Activated CD8-positive, alpha-beta memory T cell treated with anti-CD3 and anti-CD28 coated beads, Interleukin-2, amount 50 U/mL, for 1 hour (primary cell): ENCODE results near the gene PRPF40A.
A peak's percentile ranks its signal among the peaks of the same experiment; 100 is the strongest.

Source experiments
- DNase-seq: peaks from one replicate; pipeline ENCODE4 v3.0.0-alpha.2; 2020; ENCODE audit errors: extremely low read depth

PRPF40A gene

DNA sequence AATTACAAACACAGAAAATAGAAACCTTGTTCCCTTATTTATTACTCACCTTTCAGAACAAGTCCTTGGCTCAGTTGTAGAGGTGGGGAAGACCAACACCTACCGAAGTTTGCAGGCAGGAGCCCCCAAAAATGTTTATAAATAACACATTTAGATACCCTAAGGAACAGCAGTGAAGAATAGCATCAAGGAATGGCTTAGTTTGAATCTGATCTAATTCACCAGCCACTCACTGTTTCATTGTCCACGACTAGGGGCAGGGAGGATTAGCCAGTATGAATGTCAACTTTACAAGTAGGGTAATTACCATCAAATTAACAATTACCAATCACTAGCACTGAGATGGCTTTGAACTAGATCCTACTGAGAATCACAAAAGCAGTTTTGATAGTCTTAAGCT is 65.4 kb downstream of the PRPF40A start:
- DNase-seq: no peak

DNA sequence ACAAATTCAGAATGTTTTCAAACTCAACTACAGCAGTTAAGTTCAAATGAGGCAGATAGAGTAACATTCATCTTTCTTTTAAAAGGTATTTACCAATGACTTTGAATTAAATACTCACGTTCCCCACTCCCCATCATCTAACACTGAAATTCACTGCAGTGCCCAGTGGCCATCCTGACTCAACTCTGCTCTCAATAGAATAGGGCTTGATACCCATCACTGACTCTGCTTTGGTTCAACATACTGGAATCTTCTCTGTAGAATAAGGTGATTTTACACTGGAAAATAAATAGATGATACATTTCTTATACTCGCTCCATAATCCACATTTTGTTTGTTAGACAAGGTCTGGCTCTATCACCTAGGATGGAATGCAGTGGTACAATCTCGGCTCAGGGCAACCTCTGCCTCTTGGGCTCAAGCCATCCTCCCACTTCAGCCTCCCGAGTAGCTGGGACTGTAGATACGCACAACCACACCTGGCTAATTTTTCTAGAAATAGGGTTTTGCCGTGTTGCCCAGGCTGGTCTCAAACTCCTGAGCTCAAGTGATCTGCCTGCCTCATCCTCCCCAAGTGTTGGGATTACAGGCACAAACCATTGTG is 66.4 kb downstream of the PRPF40A start:
- DNase-seq: no peak

DNA sequence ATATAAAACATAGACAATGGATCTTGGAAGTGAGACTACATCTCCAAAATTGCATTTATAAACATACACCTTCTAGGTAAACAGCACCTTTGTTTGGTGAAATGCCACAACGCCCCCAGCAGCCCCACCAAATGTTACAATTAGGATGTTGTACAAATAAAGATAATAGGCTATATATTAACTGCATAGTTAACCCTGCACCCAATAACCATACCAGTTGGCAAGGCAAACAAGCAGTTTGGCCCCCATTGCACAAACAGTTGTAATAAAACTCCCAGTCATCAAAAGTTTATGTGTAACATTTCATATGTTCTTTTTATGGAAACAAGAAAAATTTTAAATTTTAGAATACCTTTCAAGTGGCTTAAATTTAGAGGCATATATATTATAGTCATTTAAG is 67.3 kb downstream of the PRPF40A start:
- DNase-seq: no peak

DNA sequence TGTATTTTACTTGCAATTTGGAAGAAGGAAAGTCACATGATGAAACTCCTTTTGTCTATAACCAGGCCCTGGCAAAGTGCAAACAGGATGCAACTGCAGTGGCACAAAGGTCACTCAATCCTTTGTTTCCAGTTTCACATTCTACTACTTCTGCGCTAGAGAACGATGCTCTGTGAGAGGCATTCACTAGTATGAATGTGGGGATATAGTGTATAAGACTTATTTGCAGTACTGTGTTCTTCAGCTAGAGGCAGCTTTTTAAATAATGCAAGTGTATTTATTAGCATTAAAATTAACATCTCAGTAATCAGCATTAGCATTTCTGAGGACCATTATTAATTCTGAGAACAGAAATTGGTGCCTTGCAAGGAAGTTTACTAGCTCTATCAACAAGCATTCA is 68.9 kb downstream of the PRPF40A start:
- no peak for DNase-seq

DNA sequence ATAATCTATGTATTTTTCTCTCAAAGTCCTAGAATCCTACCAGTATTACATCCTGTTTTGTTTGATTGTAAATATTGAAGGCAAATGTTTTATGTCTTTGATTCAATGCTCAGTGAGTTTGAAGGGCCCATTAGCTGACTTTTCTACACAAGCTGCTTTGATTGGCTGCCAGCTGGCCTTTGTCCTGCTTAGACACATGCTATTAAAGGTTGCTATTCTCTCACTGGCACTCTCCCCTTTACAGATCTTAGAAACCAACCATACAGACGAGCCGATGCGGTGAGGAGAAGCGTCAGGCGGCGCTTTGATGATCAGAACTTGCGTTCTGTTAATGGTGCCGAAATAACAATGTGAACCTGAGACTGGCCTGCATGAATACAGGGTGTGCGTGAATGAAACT is 69.7 kb downstream of the PRPF40A start:
- DNase-seq: no peak

DNA sequence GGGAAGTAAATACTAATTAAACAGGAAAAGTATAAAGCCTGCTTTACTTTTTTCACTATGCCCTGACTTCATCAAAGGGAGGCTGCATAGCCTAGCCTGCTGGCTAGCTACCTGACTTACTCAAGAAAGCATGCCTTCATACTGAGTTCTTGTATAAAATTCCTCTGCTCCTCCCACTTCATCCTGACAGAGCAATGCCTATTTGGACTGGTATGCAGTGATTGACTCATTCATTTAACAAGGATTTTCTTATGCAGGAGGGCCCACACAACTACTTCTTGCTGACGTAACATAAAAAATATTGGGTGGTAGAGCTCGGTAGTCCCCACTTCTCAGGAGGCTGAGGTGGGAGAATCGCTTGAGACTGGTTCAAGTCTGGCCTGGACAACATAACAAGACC is 70.5 kb downstream of the PRPF40A start:
- DNase-seq: no peak

DNA sequence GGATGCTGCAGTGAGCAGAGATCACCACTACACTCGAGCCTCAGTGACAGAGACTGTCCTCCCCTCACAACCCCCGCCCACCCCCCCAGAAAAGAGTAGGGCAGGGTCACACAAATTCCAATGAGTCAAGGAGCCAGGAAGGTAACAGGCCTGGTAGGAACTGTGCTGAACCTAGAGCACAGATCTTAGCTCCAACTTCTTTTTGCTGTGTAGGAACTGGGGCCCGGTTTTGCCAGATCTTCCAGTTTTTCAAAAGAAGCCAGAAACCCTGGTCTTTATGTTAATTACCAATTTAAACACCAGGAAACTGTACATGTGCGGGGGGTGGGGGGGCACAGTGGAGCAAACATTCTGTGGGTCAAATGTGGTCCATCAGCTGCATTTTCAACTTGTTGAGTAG is 71.0 kb downstream of the PRPF40A start:
- DNase-seq: no peak

DNA sequence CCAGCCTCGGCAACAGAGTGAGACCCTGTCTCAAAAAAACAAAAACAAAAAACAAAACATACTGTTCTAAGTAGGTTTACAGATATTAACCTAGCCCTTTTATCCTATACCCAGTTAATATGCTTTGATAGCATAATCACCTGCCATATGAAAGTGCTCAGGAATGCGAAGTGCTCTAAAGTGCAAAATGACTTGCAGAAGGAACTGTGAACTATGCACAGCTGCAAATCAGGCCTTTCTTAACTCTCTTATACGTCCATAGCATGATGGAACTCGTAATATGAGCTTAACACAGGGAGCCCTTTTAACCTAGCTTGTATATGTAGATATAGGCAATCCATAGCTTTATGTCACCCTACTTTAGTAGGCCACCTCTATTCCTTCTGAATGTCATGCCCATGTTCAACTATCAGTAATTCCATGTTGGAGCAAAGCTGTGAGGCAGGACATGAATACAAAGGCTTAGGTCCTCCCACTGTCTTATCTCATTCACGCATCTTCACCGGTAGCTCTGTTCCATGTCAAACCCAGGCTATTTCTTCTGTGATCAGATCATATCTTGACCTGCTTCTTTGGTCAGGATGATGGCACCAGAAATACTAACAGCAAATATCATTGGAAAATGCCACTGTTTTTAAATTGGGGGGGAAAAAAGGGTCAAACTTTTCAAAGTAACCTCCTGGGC is 72.9 kb downstream of the PRPF40A start:
- no peak for DNase-seq

DNA sequence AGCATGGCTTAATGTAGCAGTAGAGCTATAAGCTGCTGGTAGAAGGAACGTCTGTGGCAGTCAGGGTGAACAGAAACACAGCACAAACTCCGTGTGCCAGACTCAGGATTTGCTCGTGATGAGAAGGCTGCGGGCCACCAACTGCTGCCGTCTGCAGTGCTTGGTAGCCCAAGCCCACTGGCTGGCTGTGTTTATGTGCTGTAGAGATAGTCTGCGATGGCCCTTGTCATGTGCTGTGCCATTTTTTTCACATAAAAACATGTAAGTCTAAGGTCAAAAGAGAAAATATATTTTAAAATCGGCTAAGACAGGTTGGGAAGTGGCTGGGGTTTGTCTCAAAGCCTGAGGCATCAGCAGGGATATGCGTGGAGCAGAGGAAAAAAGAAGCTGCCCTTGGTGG is 78.7 kb downstream of the PRPF40A start:
- DNase-seq: no peak

DNA sequence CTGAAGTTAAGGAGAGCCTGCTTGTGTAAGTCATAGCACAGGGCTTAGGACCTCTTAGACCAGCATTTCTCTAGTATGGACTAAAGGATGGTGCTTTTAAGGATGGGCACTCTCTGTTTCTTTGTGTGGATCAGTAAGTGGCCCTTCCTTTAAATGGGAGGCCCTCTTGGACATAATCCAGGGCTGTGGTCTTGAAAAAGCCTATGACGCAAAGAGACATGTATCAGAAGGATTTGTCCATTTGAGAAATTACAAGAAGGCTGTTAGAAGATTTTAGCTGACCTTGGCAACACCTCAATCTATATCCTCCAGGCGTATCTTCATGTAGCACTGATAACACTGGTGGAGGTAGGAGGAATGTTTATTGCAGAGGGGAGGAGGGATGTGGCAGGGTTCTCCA is 79.2 kb downstream of the PRPF40A start:
- no peak for DNase-seq

DNA sequence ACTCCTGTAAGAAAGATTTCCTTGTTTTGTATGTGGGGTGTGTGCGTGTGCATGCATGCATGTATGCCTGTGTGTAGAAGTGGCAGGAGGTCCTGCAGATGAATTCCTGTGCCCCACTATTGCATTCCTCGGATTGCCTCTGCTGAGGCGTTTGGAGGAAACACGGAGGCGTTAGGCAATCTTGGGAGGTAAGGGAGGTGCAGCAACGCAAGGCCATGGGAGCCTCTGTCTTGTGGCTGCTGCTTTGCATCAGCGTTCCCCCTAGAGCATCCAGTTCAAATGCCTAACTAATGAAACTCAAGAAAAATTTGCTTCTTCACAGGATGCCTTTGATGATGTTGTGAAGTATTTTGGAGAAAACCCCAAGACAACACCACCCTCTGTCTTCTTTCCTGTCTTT is 80.0 kb downstream of the PRPF40A start:
- DNase-seq: no peak

DNA sequence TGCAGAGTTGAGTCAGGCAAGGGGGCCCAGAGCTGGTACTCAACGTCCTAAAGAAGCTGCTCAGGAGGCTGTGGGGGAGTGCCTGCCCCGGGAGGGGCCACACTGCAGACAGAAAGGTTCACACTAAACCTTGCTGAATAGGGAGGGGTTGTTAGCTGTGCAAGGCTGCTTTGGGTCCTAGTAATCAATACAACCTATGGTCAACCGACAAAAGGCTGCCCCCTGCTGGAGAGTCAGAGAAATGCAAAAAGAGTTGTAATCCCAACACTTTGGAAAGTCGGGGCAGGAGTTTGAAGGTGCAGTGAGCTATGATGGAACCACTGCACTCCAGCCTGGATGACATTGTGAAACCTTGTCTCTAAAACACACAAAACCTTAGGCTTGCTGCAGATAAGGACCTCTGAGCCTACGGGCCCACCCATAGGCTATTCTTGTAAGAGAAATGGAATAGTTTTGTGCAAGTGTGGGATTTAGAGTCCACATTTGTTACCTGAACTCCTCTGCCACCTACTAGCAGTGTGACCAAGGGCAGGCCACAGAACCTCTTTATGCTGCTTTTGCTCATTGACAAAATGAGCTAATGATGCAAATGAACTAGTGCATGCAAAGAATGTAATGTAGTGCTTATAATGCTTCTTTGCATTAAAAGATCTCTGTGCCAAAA is 81.5 kb downstream of the PRPF40A start:
- DNase-seq: peak; percentile 12

DNA sequence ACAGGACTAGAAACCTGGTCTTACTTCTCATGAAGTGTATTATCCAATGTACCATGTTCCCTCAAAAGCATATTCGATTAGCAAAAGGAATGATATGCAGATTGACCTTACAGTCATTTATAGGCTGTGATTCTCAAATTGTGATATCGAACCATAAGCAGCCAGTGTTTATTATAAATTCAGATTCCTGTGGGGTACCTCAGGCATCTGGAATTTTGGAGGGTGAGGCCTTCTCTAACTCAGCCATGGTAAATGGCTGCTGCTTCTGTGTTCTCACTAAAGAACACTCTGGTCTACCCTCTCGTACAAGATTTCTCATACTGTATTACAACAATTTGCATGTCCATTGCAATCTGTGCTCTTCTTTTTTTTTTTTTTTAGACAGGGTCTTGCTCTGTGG is 84.5 kb downstream of the PRPF40A start:
- no peak for DNase-seq

DNA sequence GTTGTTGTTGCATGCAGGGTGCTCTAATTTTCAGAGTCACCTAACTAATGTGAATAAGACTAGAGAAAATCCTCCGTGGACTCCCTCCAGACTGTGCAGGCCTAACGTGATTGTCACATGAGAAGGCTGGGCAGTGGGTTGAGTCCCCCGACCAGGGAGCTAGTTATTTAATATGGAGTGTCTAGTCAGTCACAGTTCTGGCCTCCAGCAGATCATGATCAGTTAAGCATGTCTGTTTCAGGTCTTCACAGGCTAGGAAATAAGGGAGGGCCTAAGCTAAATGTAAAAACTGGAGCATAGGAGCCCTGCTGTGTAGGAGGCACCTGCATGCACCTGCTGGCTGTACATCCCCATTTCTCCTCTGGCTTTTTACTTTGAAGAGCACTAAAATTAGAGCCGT is 86.8 kb downstream of the PRPF40A start:
- DNase-seq: no peak

DNA sequence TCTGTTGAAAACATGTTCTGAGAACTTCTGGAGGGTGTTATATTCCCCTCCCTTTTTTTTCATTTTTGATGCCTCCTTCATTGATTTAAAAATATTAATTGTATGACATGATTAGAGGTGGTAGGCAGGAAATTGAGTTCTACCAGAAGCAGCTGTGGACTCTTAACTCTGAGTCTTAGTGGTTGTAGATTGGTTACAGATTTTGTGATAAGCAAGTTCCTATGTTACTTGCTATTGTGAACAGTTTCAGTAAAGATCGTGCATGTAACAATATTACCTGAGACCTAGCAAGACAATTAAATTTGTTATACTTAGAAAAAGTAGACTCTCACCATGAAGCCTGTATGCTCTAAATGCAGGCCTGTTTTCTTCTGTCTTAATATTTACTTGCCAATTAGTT is 88.1 kb downstream of the PRPF40A start:
- DNase-seq: no peak

DNA sequence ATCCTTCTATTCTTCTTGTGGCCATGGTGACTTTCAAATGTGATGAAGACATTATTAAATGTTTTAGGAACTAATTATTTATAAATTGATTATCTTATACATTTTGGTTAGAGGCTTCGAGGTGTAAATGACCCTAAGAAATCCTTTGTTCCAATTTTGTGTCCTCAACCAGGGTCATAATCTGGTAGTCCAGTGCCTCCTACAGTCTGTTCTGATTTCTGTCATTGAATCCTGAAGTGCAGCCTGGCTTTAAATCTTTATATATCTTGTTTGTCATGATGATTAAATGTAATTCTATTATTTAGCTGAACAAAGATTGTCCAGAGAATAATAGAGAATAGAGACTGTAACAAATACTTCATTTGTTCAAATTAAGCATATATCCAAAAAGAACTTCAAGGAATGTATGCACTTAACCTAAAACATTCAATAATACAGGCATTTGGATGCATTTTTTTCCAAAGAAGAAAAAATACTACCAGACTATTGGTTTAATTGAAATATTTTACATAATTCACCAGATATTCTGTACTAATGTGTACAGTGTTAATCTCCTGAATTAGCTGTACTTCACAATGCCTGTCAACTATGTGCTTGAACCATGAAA is 89.8 kb downstream of the PRPF40A start:
- no peak for DNase-seq

DNA sequence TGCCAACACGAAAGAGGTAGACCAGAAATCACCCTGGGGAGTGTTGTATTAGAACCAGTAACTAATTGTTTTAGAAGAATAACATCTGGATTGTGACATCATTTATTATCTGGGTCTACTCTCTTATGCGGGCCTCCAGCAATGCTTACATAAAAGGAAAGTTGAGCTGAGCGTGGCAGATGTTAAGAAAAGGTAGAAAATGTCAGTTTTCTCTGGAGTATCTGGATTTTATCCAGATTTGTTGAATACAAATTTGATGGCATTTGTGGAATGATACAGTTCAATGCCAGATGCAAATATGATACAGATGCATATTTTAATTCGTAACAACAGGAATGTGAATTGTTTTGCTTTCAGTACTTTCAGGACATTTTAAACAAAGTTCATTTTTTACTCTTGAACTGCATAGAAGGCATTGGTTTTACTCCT is 90.3 kb downstream of the PRPF40A start:
- DNase-seq: no peak

DNA sequence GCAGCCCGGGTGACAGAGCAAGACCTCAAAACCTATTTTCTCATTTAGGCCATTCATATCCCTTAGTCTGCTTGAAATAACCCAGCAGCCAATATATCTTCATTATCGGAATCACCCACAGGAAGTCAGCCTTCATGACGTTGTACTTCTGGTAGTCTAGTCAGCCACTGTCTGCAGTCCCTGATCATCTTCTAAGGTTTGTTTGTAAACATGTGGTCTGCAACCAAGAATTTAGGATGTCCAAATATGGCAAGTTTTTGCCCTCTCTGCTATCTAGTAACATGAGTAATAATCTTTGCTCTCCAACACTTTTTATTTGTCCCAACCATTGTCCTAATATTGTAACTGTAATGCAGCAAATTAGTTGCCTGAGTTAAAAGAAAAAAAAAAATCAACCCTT is 92.5 kb downstream of the PRPF40A start:
- no peak for DNase-seq

DNA sequence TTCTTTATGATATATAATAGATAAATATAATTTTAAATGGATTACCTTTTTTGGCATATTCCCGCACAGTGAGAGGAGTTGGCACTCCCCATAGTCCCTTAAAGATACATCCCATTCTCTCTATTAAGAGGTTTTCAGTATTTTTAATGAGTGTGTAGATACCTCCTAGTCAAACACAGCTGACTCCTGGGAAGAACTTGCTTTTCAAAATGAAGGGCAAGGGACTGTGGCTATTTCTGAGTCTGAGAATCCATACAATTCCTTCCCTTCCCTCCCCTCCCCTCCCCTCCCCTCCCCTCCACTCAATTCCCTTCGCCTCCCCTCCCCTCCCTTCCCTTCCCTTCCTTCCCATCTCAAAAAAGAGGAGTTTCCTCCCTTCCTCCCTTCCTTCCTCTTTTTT is 93.5 kb downstream of the PRPF40A start:
- DNase-seq: no peak

DNA sequence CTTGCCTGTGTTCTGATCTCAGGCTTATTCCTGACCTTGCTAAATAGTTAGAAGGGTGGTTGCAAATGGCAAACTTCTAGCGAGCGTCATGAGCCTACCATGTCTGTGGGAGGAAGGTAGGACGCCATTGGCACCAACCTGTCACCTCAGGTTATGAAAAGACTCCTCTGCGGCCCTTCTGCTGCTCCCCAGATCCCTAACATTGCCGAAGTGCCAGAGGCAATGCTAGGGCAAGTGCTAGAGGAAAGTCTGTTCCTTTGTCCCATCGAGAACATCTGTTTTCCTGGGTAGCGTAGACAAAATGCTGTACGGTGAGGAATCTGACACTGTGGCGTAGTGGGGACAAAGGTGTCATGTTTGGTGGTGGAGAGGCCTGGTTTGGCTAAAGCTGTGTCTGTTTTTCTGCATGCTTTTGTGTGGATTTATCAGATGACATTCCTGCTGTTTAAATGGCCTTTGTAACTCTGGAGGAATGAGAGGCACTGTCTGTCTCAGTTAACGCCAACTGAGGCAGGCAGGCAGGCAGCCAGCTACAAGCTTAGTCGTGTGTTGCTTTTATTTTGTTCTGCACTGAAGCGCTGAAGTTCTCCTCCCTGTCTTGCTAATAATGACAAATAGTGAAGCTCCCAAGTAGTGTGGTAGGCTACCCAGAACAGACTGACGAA is 94.1 kb downstream of the PRPF40A start:
- DNase-seq: no peak

DNA sequence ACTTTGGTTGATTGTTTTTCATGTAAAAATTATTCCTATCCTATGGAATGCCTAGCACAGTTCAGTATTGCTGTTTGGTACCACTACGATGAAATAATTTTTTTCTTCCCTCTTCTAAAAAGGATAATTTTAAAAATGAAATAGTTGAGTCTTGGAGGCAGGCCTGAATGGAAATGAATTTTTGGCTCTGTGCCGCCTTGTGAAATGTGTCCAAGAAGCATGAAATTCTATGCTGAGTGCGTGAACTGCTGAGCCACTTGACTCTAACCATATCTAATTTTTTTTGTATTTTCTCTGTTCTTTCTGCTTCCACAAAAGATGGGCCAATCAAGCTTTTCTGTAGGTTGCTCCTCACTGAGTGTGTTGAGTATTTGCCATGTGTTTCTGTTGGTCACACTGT is 95.0 kb downstream of the PRPF40A start:
- DNase-seq: no peak

DNA sequence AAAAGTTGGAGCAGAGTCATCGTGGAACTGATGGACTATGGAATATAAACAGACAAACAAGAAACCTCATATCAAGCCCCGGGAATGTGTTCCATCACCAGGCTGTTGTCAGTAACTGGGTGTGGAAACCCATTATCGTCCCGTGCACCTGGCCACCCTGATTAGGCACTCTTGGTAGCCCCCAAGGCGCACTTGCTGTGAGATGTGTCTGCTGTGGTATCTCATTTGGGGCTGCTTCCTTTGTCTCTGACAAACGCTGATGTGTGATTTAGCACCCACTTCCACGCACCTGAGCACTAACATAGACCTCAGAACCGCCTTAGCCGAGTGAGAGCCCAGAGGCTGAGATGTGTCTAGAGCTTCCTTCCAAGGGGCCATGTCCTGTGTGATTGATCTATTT is 96.3 kb downstream of the PRPF40A start:
- DNase-seq: no peak

DNA sequence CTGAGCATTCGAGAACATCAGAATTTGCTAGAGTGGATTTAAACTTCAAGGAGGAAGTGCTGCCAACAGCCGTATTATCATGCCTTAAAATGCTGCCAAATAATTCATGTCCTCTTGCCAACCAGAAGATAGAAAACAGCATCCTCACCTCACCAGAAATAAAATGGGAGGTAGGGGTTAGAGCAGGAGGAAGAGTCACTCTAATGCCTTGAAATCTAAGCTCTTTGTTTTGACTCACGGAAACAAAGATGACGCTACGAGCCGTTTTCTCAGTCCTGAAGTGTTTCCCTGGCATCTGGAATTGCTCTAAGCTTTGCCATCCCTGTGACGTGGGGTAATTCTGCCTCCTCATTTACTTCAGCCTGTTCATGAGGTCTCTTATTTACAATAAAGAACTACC is 97.1 kb downstream of the PRPF40A start:
- DNase-seq: no peak
